H9 (cell line): ENCODE data around the gene BCAS3. TPM values are rescaled to one million over a fixed set of nuclear protein-coding genes. Genes with fewer than 3 reads are reported as not detected.

ENCODE experiments used
- DNase-seq: peaks from one replicate; pipeline ENCODE4 v3.0.0-alpha.2; 2017
- H2AFZ ChIP-seq: one replicate; pipeline ENCODE4 v1.6.1; 2013; ENCODE audit warnings: mild to moderate bottlenecking, low read length, control low read depth, moderate library complexity
- H2AK5ac ChIP-seq: 2 replicates; pipeline ENCODE4 v1.6.1; 2013; ENCODE audit warnings: low read length, control low read depth, mixed read lengths; ENCODE audit not compliant: insufficient read length
- H2BK120ac ChIP-seq: one replicate; pipeline ENCODE4 v1.6.1; 2013; ENCODE audit warnings: low read depth, mild to moderate bottlenecking, low read length, control low read depth, inconsistent platforms; ENCODE audit not compliant: poor library complexity, severe bottlenecking
- H2BK12ac ChIP-seq: 2 replicates; pipeline ENCODE4 v1.6.1; 2013; ENCODE audit warnings: low read length, control low read depth, mixed read lengths, low read depth; ENCODE audit not compliant: insufficient read length
- H2BK15ac ChIP-seq: 2 replicates; pipeline ENCODE4 v1.6.1; 2013; ENCODE audit warnings: low read depth, low read length, control low read depth
- H2BK20ac ChIP-seq: one replicate; pipeline ENCODE4 v1.6.1; 2013; ENCODE audit warnings: low read depth, mild to moderate bottlenecking, low read length, control low read depth, inconsistent platforms; ENCODE audit not compliant: poor library complexity, severe bottlenecking
- H2BK5ac ChIP-seq: 2 replicates; pipeline ENCODE4 v1.6.1; 2013; ENCODE audit warnings: low read length, control low read depth, mixed read lengths; ENCODE audit not compliant: insufficient read length
- H3K14ac ChIP-seq: 2 replicates; pipeline ENCODE4 v1.6.1; 2013; ENCODE audit warnings: low read length, control low read depth; ENCODE audit not compliant: insufficient read depth
- H3K18ac ChIP-seq: 2 replicates; pipeline ENCODE4 v1.6.1; 2013; ENCODE audit warnings: low read depth, mild to moderate bottlenecking, mixed read lengths, low read length, control low read depth; ENCODE audit not compliant: insufficient read length
- H3K23ac ChIP-seq: 2 replicates; pipeline ENCODE4 v1.6.1; 2013; ENCODE audit warnings: low read length, control low read depth, mixed read lengths, low read depth; ENCODE audit not compliant: insufficient read length
- H3K23me2 ChIP-seq: 2 replicates; pipeline ENCODE4 v1.6.1; 2013; ENCODE audit warnings: low read depth, mild to moderate bottlenecking, mixed read lengths, low read length, control low read depth; ENCODE audit not compliant: insufficient read length, poor library complexity, severe bottlenecking
- H3K27ac ChIP-seq: 2 replicates; pipeline ENCODE4 v1.5.1; 2013; ENCODE audit warnings: low read length, control low read depth, mixed read lengths, low read depth; ENCODE audit not compliant: insufficient read length
- H3K27me3 ChIP-seq: 2 replicates; pipeline ENCODE4 v1.6.1; 2013; ENCODE audit warnings: low read length, control low read depth, inconsistent platforms; ENCODE audit not compliant: insufficient read depth
- H3K4ac ChIP-seq: 2 replicates; pipeline ENCODE4 v1.6.1; 2013; ENCODE audit warnings: low read depth, mild to moderate bottlenecking, control low read depth, inconsistent platforms, low read length, moderate library complexity
- H3K4me1 ChIP-seq: 2 replicates; pipeline ENCODE4 v1.6.1; 2013; ENCODE audit warnings: low read length, control low read depth, inconsistent platforms; ENCODE audit not compliant: insufficient read depth
- H3K4me2 ChIP-seq: 2 replicates; pipeline ENCODE4 v1.6.1; 2013; ENCODE audit warnings: low read length, control low read depth, mixed read lengths; ENCODE audit not compliant: insufficient read length, insufficient read depth
- H3K56ac ChIP-seq: 2 replicates; pipeline ENCODE4 v1.6.1; 2013; ENCODE audit warnings: low read depth, mild to moderate bottlenecking, mixed read lengths, low read length, control low read depth; ENCODE audit not compliant: insufficient read length
- H3K79me1 ChIP-seq: 2 replicates; pipeline ENCODE4 v1.6.1; 2013; ENCODE audit warnings: low read depth, mild to moderate bottlenecking, moderate library complexity, low read length, control low read depth, inconsistent platforms; ENCODE audit not compliant: insufficient read depth, poor library complexity, severe bottlenecking
- H3K79me2 ChIP-seq: 2 replicates; pipeline ENCODE4 v1.6.1; 2013; ENCODE audit warnings: low read length, control low read depth, inconsistent platforms; ENCODE audit not compliant: insufficient read depth
- H3K9ac ChIP-seq: 2 replicates; pipeline ENCODE4 v1.6.1; 2013; ENCODE audit warnings: low read length, control low read depth, mixed read lengths; ENCODE audit not compliant: insufficient read length; ENCODE audit errors: extremely low read depth
- H3K9me3 ChIP-seq: one replicate; pipeline ENCODE4 v1.6.1; 2013; ENCODE audit warnings: low read depth, low read length, inconsistent platforms; ENCODE audit not compliant: control insufficient read depth
- H3T11ph ChIP-seq: one replicate; pipeline ENCODE4 v1.6.1; 2013; ENCODE audit warnings: mild to moderate bottlenecking, low read length, control low read depth, inconsistent platforms
- H4K20me1 ChIP-seq: one replicate; pipeline ENCODE4 v1.6.1; 2013; ENCODE audit not compliant: control insufficient read depth, insufficient read length, insufficient read depth
- H4K5ac ChIP-seq: 2 replicates; pipeline ENCODE4 v1.6.1; 2013; ENCODE audit warnings: low read depth, mild to moderate bottlenecking, mixed read lengths, low read length, control low read depth; ENCODE audit not compliant: insufficient read length
- H4K8ac ChIP-seq: replicated peaks from 2 replicates; pipeline ENCODE4 v1.6.1; 2013; ENCODE audit warnings: low read length, control low read depth, mixed read lengths, low read depth; ENCODE audit not compliant: insufficient read length
- H4K91ac ChIP-seq: 2 replicates; pipeline ENCODE4 v1.6.1; 2013; ENCODE audit warnings: low read depth, mild to moderate bottlenecking, moderate library complexity, mixed read lengths, low read length, control low read depth; ENCODE audit not compliant: insufficient read length
- H3K27ac Mint-ChIP-seq, 3 experiments: 2 replicates in 2 of 3; 3 replicates in 1 of 3; pipeline ENCODE4 v1.8.0; 2020 to 2021; ENCODE audit warnings: mixed read lengths in 3 of 3, mild to moderate bottlenecking in 1 of 3, moderate library complexity in 1 of 3
- H3K27me3 Mint-ChIP-seq: 2 replicates; pipeline ENCODE4 v1.8.0; 2021; ENCODE audit warnings: low read depth, mild to moderate bottlenecking, moderate library complexity, mixed read lengths
- H3K36me3 Mint-ChIP-seq, 3 experiments: 2 replicates in 2 of 3; 3 replicates in 1 of 3; pipeline ENCODE4 v1.8.0; 2020 to 2021; ENCODE audit warnings: low read depth in 3 of 3, mixed read lengths in 3 of 3; ENCODE audit not compliant: insufficient read depth in 1 of 3
- H3K4me1 Mint-ChIP-seq, 2 experiments: 2 replicates each; pipeline ENCODE4 v1.8.0; 2020; ENCODE audit warnings: mixed read lengths in 2 of 2
- H3K4me3 Mint-ChIP-seq, 2 experiments: 2 replicates in 1 of 2; 3 replicates in 1 of 2; pipeline ENCODE4 v1.8.0; 2020 to 2021; ENCODE audit warnings: mild to moderate bottlenecking in 2 of 2, mixed read lengths in 2 of 2, moderate library complexity in 1 of 2
- H3K9me3 Mint-ChIP-seq, 2 experiments: 2 replicates in 1 of 2; 3 replicates in 1 of 2; pipeline ENCODE4 v1.8.0; 2020; ENCODE audit warnings: mild to moderate bottlenecking in 2 of 2, mixed read lengths in 2 of 2, moderate library complexity in 1 of 2
- CTCF ChIP-seq: fragments of 200-600 bp; sonication (generic); conservative IDR thresholded peaks from 3 replicates; pipeline ENCODE4 v1.8.0; 2021; ENCODE audit warnings: antibody characterized with exemption, mild to moderate bottlenecking
- WGBS: extraction: QIAGEN DNeasy Blood & Tissue Kit; methylation state at CpG from one replicate; pipeline ENCODE4 v1.1.7; 2013; ENCODE audit warnings: missing lambda C conversion rate, low lambda C conversion rate, mixed read lengths; ENCODE audit not compliant: insufficient read length; ENCODE audit errors: extremely low coverage; 5-methylcytosine and 5-hydroxymethylcytosine counted together
- total RNA-seq: library from RNA; stranded (reverse); gene quantifications from 2 replicates; pipeline ENCODE4 v1.2.1, GENCODE V29; 2021

The BCAS3 gene
- total RNA-seq, 1 experiment from 2014 or later: 22.4 TPM

DNA sequence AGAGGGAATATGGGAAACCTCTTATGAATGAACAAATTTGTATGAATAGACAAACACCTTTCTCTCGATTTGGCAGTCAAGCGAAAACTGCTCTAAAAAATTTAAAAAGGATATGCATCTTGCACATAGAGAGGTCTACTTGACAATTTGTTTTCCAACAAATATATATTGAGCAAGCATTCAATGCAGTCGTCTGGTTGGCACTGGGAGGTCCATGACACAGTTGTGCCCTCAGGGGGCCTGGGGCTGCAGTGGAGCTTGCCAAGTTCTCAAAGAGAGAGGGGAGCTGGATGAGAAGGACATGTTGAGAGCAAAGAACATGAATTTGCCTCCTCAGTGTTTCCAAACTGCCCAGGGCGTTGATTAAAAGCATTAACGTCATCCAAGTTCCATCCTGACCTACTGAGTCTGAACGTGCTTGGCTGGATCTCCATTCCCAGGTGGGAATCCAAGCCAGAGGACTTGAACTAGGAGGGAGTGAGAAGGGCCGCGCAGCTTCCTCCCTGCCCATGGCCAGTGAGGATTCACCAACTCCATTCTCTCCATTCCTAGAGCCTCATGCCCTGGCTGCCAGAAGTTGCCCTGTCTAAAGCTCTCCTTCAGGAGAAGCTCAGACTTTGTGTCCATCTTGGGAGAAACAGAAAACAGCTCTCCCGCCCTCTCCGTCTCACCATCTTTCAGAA lies 746.5 kb downstream of the BCAS3 start:
- no peak for DNase-seq
- Histone ChIP-seq H3K23me2 (no peaks in the 10 kb centered on the region), H3K14ac (no peak overlapping the region), H3K79me1 (no peaks in the 10 kb centered on the region), H4K91ac (no peak overlapping the region), H2BK120ac (no peak overlapping the region), H3K23ac (no peak overlapping the region), H3K27me3 (no peaks in the 10 kb centered on the region), H4K5ac (no peak overlapping the region), H2AK5ac (no peak overlapping the region), H4K20me1 (no peaks in the 10 kb centered on the region), H3K79me2 (no peaks in the 10 kb centered on the region), H2BK5ac (no peak overlapping the region), H3T11ph (no peak overlapping the region), H3K27ac (no peak overlapping the region), H2BK12ac (no peak overlapping the region), H3K56ac (no peak overlapping the region), H2BK15ac (no peak overlapping the region), H3K18ac (no peak overlapping the region), H3K9me3 (no peaks in the 10 kb centered on the region), H3K9ac (no peak overlapping the region), H3K4me1 (peaks cover 2% of the 10 kb centered on the region; the same call in 1 of the 2 replicates), H3K4me2 (no peak overlapping the region), H4K8ac (no peak overlapping the region), H3K4ac (no peak overlapping the region), H2AFZ (no peak overlapping the region), H2BK20ac (no peak overlapping the region)
- H3K4me3 Mint-ChIP-seq: no peak overlapping the region
- H3K9me3 Mint-ChIP-seq: no peaks in the 10 kb centered on the region
- H3K27me3 Mint-ChIP-seq: peaks cover 49% of the 10 kb centered on the region
- no peak for TF ChIP-seq CTCF
- H3K36me3 Mint-ChIP-seq: no peaks in the 10 kb centered on the region
- WGBS: no CpG with 5 or more reads among the region's 10 CpGs
- no peak overlapping the region; a peak in 1 of 7 replicates for H3K27ac Mint-ChIP-seq
- peaks cover 7% of the 10 kb centered on the region in 2 experiments for H3K4me1 Mint-ChIP-seq
